Endothelial cell of umbilical vein (primary cell): Measurements from ENCODE around the gene SMAD6. TPM values are rescaled to one million over a fixed set of nuclear protein-coding genes. Genes with fewer than 3 reads are reported as not detected.
A peak's percentile ranks its signal among the peaks of the same experiment; 100 is the strongest.

ENCODE experiments used
- BruUV-seq: library from RNA; stranded (reverse); fragments of 400-500 nt; replicated peaks from 2 replicates; lab custom pipeline; 2021; lab: Mats Ljungman, UMichigan
- CTCF ChIA-PET: fragments of 300-600, 350-600 bp; sonication (Branson Sonifier 250); formaldehyde crosslinking; loops from one replicate; lab custom pipeline; 2021; ENCODE audit warnings: antibody characterized with exemption, inconsistent platforms; lab: Charles Lee
- POLR2A ChIA-PET: fragments of 300-600, 350-600 bp; sonication (Branson Sonifier 250); formaldehyde crosslinking; loops from one replicate; lab custom pipeline; 2021; ENCODE audit warnings: antibody characterized with exemption, inconsistent platforms; lab: Charles Lee
- DNase-seq: peaks from one replicate; pipeline ENCODE4 v3.0.0-alpha.2; 2011; ENCODE audit warnings: low read depth, low spot score
- FAIRE-seq: peaks from 2 replicates; lab custom pipeline; 2011; peaks lifted over from hg19 to GRCh38; lab: Jason Lieb, UNC
- H2AFZ ChIP-seq: 2 replicates; pipeline ENCODE4 v1.6.0; 2012; ENCODE audit warnings: low read depth, low read length, control low read depth, inconsistent platforms
- H3K27ac ChIP-seq: 2 replicates; pipeline ENCODE4 v1.5.1; 2011; ENCODE audit warnings: low read depth, mild to moderate bottlenecking, control low read depth, low read length, moderate library complexity; ENCODE audit not compliant: insufficient read depth
- H3K27me3 ChIP-seq, 2 experiments: 2 replicates each; pipeline versions ENCODE4 v1.6.0 to v1.6.1; 2011; ENCODE audit warnings: low read length in 2 of 2, mixed read lengths in 1 of 2; ENCODE audit not compliant: control insufficient read depth in 2 of 2, insufficient read depth in 2 of 2
- H3K36me3 ChIP-seq, 2 experiments: 2 replicates in 1 of 2; 3 replicates in 1 of 2; pipeline ENCODE4 v1.5.1; 2011; ENCODE audit warnings: low read length in 2 of 2, mild to moderate bottlenecking in 1 of 2, moderate library complexity in 1 of 2; ENCODE audit not compliant: control insufficient read depth in 2 of 2, insufficient read depth in 2 of 2; ENCODE audit errors: extremely low read depth in 1 of 2
- H3K4me1 ChIP-seq: 3 replicates; pipeline ENCODE4 v1.5.1; 2011; ENCODE audit warnings: mild to moderate bottlenecking, low read length; ENCODE audit not compliant: control insufficient read depth, insufficient read depth; ENCODE audit errors: extremely low read depth
- H3K4me2 ChIP-seq: 2 replicates; pipeline ENCODE4 v1.6.1; 2011; ENCODE audit warnings: low read length, control low read depth, mixed read lengths; ENCODE audit not compliant: insufficient read depth
- H3K4me3 ChIP-seq, 3 experiments: fragments of 200-600 bp in 1 of 3; sonication (generic), shearing (Covaris generic) in 1 of 3; replicated peaks in 1 of 3; 2 replicates each; pipeline ENCODE4 v1.5.1; 2011 to 2016; ENCODE audit warnings: control low read depth in 3 of 3, low read length in 3 of 3, mild to moderate bottlenecking in 2 of 3, inconsistent platforms in 1 of 3, low read depth in 1 of 3, moderate library complexity in 1 of 3; ENCODE audit not compliant: insufficient read depth in 1 of 3
- H3K79me2 ChIP-seq: 2 replicates; pipeline ENCODE4 v1.6.0; 2012; ENCODE audit warnings: low read length, inconsistent platforms; ENCODE audit not compliant: control insufficient read depth, insufficient read depth
- H3K9ac ChIP-seq: replicated peaks from 2 replicates; pipeline ENCODE3; 2011; ENCODE audit warnings: low read length, control low read depth; ENCODE audit not compliant: insufficient read depth; ENCODE audit errors: extremely low read depth
- H3K9me1 ChIP-seq: replicated peaks from 3 replicates; pipeline ENCODE4 v1.6.0; 2011; ENCODE audit warnings: mild to moderate bottlenecking, low read length; ENCODE audit not compliant: control insufficient read depth, insufficient read depth; ENCODE audit errors: extremely low read depth
- H3K9me3 ChIP-seq: replicated peaks from 2 replicates; pipeline ENCODE4 v1.5.1; 2012; ENCODE audit warnings: low read length, inconsistent platforms; ENCODE audit not compliant: control insufficient read depth, insufficient read depth
- H4K20me1 ChIP-seq: replicated peaks from 2 replicates; pipeline ENCODE3; 2011; ENCODE audit warnings: mild to moderate bottlenecking, low read length; ENCODE audit not compliant: control insufficient read depth, insufficient read depth; ENCODE audit errors: extremely low read depth
- CTCF ChIP-seq, 2 donors: IDR thresholded peaks; 1 replicate in 1 of 2; 2 replicates in 1 of 2; pipeline ENCODE4 v1.5.1; 2011; ENCODE audit warnings: low read length in 2 of 2, mild to moderate bottlenecking in 2 of 2, moderate library complexity in 2 of 2, control low read depth in 1 of 2, inconsistent platforms in 1 of 2, low read depth in 1 of 2; ENCODE audit not compliant: insufficient read depth in 1 of 2; ENCODE audit errors: extremely low read depth in 1 of 2
- EZH2 ChIP-seq: IDR thresholded peaks from 2 replicates; pipeline ENCODE4 v1.6.1; 2012; ENCODE audit warnings: borderline replicate concordance, low read depth, mild to moderate bottlenecking, moderate library complexity, low read length, inconsistent platforms; ENCODE audit not compliant: severe bottlenecking
- FOS ChIP-seq: IDR thresholded peaks from 2 replicates; pipeline ENCODE4 v1.6.1; 2011; ENCODE audit warnings: mild to moderate bottlenecking, low read length, moderate library complexity, borderline replicate concordance; ENCODE audit not compliant: insufficient read depth
- GATA2 ChIP-seq: IDR thresholded peaks from 2 replicates; pipeline ENCODE4 v1.7.0; 2011; ENCODE audit warnings: low read depth, mild to moderate bottlenecking, moderate library complexity, mixed read lengths, low read length; ENCODE audit not compliant: insufficient read length, insufficient read depth
- JUN ChIP-seq: IDR thresholded peaks from 2 replicates; pipeline ENCODE4 v1.6.1; 2011; ENCODE audit warnings: borderline replicate concordance, low read depth; ENCODE audit not compliant: insufficient read length, insufficient read depth
- MAX ChIP-seq: IDR thresholded peaks from 2 replicates; pipeline ENCODE4 v1.6.1; 2011; ENCODE audit not compliant: insufficient read depth, insufficient read length
- MYC ChIP-seq: IDR thresholded peaks from one replicate; pipeline ENCODE4 v1.6.1; 2011; ENCODE audit warnings: mild to moderate bottlenecking, low read depth, low read length
- POLR2A ChIP-seq: IDR thresholded peaks from 2 replicates; pipeline ENCODE4 v1.6.1; 2012; ENCODE audit warnings: low read depth, mild to moderate bottlenecking, control low read depth, low read length
- POLR2AphosphoS5 ChIP-seq: IDR thresholded peaks from 2 replicates; pipeline ENCODE4 v1.6.1; 2012; ENCODE audit warnings: low read depth, mild to moderate bottlenecking, control low read depth, low read length, moderate library complexity; ENCODE audit not compliant: insufficient read depth
- dilution Hi-C: fragments of 300-500 bp; cut with MboI; formaldehyde crosslinking; loops from one replicate; pipeline ENCODE4 v1.15.0; 2019; ENCODE audit warnings: low sequenced_read_pairs; ENCODE audit not compliant: extremely low pct_ligation_motif_present
- intact Hi-C: fragments of 100-400 bp; cut with micrococcal nuclease; formaldehyde crosslinking; loops from one replicate; pipeline ENCODE4 v1.10.0; 2022
- polyA plus RNA-seq, 4 experiments: library from polyadenylated mRNA; depleted of rRNA in 3 of 4; stranded (reverse) in 3 of 4; unstranded in 1 of 4; fragments of >200 nt; gene quantifications; 2 replicates each; pipeline versions ENCODE4 v1.2.1 to v1.2.3, GENCODE V29; 2011 to 2012; ENCODE audit warnings: missing spikeins in 1 of 4
- total RNA-seq: library from RNA; stranded (reverse); gene quantifications from 2 replicates; pipeline ENCODE4 v1.2.3, GENCODE V29; 2021

The SMAD6 gene
- total and polyA plus RNA-seq, 2 donors (not counting 3 experiments of a cell fraction or from before 2014, with no cell fraction given), result 7.3 to 12.5 TPM

- no peak overlapping the region for H3K4me3 ChIP-seq
- H3K27ac ChIP-seq, result no peak overlapping the region
- no peaks in the 10 kb centered on the region for H3K9me1 ChIP-seq
- no peak overlapping the region for H2AFZ ChIP-seq
- H3K4me1 ChIP-seq, result peaks cover 41% of the 10 kb centered on the region
- no peaks in the 10 kb centered on the region for H3K27me3 ChIP-seq
- no peaks in the 10 kb centered on the region for H4K20me1 ChIP-seq
- no peak overlapping the region for H3K4me2 ChIP-seq
- no peak for DNase-seq
- dilution Hi-C loops, result no loop called here
- ChIA-PET POLR2A (interaction anchor here (1.2 kb wide), 1 partner anchor 9 kb away, joined by 3 read pairs; no protein-coding TSS in a partner anchor), CTCF (interaction anchor here (1.0 to 1.6 kb wide), 3 partner anchors 17 to 141 kb away, joined by 4 to 8 read pairs (median 6); no protein-coding TSS in a partner anchor)
- H3K9me3 ChIP-seq, result no peaks in the 10 kb centered on the region
- TF ChIP-seq MAX (no peak), CTCF (IDR thresholded peaks at IDR 0.05; ENCODE audit: extremely low read depth in 1 of 2, insufficient read depth in 1 of 2, low read depth in 1 of 2, low read length in 2 of 2) (no peak), MYC (no peak), POLR2A (no peak), POLR2AphosphoS5 (no peak), JUN (no peak), FOS (no peak), GATA2 (no peak), EZH2 (no peak)
- FAIRE-seq, result peak; percentile 8
- H3K9ac ChIP-seq, result no peak overlapping the region
- peaks cover 0 to 5% of the 10 kb centered on the region in 2 experiments for H3K36me3 ChIP-seq
- peaks cover 8% of the 10 kb centered on the region for H3K79me2 ChIP-seq
- intact Hi-C loops, result no loop called here
- no TSS peak for BruUV-seq
Observed at GRCh38 chr15:66711260-66711659, 9.2 kb downstream of the SMAD6 start.
